Mesothelial cell of epicardium (in vitro differentiated cells): ENCODE results near the gene MSMP. TPM values are rescaled to one million over a fixed set of nuclear protein-coding genes. Genes with fewer than 3 reads are reported as not detected.

Source experiments
- DNase-seq, 2 experiments: peaks; one replicate each; pipeline ENCODE4 v3.0.0; 2021; ENCODE audit warnings: low spot score in 2 of 2; ENCODE audit not compliant: unreplicated experiment in 2 of 2
- H3K27ac Mint-ChIP-seq: 2 replicates; pipeline ENCODE4 v1.8.0; 2021; ENCODE audit warnings: mixed read lengths
- H3K27me3 Mint-ChIP-seq: 2 replicates; pipeline ENCODE4 v1.8.0; 2021; ENCODE audit warnings: low read depth, mixed read lengths
- H3K36me3 Mint-ChIP-seq: 2 replicates; pipeline ENCODE4 v1.8.0; 2021; ENCODE audit warnings: mixed read lengths
- H3K4me1 Mint-ChIP-seq: 2 replicates; pipeline ENCODE4 v1.8.0; 2021; ENCODE audit warnings: mixed read lengths
- H3K4me3 Mint-ChIP-seq: 2 replicates; pipeline ENCODE4 v1.8.0; 2021; ENCODE audit warnings: mild to moderate bottlenecking, moderate library complexity, mixed read lengths
- H3K9me3 Mint-ChIP-seq: 2 replicates; pipeline ENCODE4 v1.8.0; 2021; ENCODE audit warnings: mixed read lengths
- total RNA-seq: library from RNA; stranded (reverse); gene quantifications from 3 replicates; pipeline ENCODE4 v1.2.1, GENCODE V29; 2021
- TF ChIP-seq, protein P1 (sequence below): fragments of 200-600 bp; sonication (generic); IDR thresholded peaks from one replicate; pipeline ENCODE4 v1.5.0; 2021; ENCODE audit warnings: antibody characterized with exemption; ENCODE audit not compliant: unreplicated experiment

The MSMP gene
- total RNA-seq, 1 donor from 2014 or later, result not detected

DNA sequence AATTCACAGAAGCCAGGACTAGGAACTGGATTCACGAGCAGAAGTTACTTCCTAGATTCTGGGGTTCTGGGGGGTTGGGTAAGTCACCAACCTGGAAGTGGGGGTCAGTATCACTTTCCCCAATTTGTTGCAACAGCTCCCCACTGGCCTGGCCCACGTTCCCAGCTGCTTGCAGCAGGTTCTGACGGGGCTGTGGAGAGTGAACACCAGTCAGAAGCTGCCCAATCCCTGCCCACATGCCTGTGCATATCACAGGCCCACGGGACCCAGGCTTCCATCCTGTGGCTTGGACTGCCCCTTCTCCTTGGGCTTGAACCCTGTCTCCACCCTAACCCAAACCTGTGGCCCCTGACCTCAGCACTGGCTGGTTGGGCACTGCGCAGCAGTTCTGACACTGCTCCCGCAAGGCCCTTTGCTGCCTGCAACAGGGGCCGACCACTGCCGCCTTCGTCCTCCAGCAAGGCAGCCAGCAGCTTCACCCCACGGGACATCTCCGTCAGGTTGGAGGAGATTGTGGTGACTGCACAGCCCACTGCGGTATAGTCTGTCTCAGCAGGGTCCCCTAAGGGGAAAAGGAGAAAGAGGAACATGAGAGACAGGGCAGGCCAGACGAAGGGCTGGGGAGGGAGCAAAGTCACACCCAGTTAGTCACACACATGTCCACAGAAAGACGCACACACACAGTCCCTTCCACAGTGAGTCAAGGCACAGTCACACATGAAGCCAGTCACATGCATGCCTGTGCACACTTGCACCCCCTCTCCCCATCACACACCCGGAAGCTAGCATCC, 35.2 kb downstream of the MSMP start:
- Mint-ChIP-seq H3K36me3 (peaks cover 60% of the 10 kb centered on the region), H3K9me3 (no peaks in the 10 kb centered on the region), H3K4me1 (no peaks in the 10 kb centered on the region), H3K4me3 (no peak overlapping the region), H3K27ac (no peak overlapping the region), H3K27me3 (no peaks in the 10 kb centered on the region)
- no peak for DNase-seq
- TF ChIP-seq, protein P1, sequence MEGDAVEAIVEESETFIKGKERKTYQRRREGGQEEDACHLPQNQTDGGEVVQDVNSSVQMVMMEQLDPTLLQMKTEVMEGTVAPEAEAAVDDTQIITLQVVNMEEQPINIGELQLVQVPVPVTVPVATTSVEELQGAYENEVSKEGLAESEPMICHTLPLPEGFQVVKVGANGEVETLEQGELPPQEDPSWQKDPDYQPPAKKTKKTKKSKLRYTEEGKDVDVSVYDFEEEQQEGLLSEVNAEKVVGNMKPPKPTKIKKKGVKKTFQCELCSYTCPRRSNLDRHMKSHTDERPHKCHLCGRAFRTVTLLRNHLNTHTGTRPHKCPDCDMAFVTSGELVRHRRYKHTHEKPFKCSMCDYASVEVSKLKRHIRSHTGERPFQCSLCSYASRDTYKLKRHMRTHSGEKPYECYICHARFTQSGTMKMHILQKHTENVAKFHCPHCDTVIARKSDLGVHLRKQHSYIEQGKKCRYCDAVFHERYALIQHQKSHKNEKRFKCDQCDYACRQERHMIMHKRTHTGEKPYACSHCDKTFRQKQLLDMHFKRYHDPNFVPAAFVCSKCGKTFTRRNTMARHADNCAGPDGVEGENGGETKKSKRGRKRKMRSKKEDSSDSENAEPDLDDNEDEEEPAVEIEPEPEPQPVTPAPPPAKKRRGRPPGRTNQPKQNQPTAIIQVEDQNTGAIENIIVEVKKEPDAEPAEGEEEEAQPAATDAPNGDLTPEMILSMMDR, result no peak

DNA sequence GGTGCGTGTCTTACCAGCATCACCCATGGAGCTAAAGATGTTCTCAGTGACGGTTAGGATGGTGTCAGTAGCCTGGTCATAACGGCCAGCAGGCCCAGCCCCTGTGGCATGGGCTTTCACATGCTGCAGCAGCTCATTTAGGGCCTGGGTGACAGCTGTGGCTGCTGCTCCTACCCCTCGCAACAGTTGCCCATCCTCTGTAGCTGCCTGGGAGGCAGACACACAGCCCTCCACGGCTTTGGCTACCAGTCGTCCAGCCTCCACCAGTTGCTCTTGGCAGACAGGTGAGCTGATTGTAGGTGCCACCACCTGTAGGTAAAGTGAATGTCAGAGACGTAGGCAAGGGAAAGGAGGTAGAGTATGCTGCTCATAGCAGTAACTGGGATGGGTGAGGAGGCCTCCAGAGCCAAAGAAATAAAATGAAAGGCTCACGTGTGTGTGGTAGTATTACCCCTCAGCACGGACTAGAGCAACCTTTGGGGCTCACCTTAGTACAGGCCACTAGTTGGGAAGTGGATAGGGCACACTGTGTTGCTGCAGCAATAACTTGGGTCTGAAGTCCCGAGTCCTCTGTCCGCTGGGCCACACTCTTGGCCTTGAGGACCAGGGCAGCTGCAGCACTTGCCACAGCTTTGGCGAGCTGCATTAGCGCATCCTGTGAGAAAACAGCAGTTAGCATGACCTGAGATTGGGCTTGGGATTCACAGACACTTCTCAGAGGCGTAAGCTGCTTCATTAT, 36.8 kb downstream of the MSMP start:
- no peaks in the 10 kb centered on the region for H3K9me3 Mint-ChIP-seq
- no peak overlapping the region for H3K27ac Mint-ChIP-seq
- H3K4me1 Mint-ChIP-seq, result no peaks in the 10 kb centered on the region
- no peak for DNase-seq
- H3K4me3 Mint-ChIP-seq, result no peak overlapping the region
- TF ChIP-seq, protein P1, result no peak
- H3K27me3 Mint-ChIP-seq, result no peaks in the 10 kb centered on the region
- peaks cover 59% of the 10 kb centered on the region for H3K36me3 Mint-ChIP-seq

DNA sequence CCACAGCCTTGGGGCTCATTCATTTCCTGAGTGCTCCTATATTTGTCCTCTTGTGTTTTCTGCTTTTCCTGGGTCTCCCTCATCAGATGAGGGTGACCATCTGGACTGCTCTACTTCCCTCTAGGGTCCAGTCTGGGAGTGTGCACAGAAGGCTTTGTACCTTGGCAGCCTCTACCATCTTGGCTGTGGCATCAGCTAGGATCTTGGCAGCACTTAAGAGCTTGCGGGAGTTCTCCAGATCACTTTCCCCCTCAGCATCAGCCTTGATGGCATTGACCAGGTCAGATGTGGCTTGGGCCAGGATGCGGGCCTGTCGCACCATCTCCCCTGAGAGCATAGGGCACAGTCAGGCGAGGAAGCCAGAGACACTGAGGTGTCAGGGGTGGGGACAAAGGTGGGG, 37.8 kb downstream of the MSMP start:
- Mint-ChIP-seq H3K27me3 (no peaks in the 10 kb centered on the region), H3K9me3 (no peaks in the 10 kb centered on the region), H3K4me1 (no peaks in the 10 kb centered on the region), H3K27ac (no peak overlapping the region), H3K36me3 (peaks cover 52% of the 10 kb centered on the region), H3K4me3 (no peak overlapping the region)
- TF ChIP-seq, protein P1, result no peak
- no peak for DNase-seq

DNA sequence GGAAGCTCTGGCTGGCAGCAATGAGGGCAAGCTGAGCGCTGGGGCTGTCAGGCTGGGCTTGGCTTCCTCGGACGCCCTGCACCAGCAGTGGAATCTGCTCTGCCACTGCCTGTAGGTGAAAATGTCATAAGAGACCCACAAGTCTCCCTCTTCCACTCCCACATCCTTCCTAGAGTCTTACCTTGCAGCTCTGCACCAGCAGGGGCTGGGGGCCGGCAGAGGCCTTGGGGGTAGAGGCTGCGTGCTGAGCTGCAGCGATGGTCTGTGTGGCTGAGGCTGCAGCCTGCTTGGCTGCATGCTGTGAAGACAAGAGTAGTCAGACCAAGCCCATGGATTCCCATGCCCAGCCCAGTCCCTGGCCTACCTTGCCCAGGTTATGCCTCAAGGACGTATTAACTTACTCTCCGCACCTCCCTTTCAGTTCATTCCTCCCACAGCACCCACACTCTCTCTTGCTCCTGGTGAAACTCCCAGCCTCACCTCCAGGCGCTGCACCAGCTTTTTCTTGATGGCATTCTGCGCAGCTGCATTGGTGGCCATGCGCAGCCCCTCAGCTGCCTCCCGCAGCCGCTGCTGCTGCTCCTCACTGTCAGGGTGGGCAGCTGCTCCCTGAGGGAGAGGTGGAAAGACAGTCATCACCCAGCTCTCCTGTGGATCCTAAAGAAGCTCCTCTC, 39.4 kb downstream of the MSMP start:
- H3K27me3 Mint-ChIP-seq, result no peaks in the 10 kb centered on the region

DNA sequence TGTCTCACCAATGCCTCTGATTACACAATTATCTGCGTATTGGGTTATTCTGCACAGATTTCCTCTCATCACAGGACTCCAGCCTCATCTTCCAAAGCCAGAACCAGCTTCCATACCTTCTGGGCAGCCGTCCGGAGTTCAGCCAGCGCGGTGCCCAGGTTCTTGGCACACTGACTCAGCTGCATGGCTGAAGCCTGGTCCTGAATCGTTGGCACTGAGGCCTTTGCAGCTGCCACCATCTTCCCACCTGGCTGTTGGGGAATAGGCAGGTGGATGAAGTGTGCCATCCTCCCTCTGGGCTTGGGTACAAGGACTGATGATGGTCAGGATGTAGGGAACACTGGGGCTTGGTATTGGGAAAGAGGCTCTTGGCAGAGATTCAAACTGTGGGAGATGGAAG, 40.0 kb downstream of the MSMP start:
- no peak for DNase-seq
- TF ChIP-seq, protein P1, result no peak
- H3K4me1 Mint-ChIP-seq, result no peaks in the 10 kb centered on the region
- no peaks in the 10 kb centered on the region for H3K27me3 Mint-ChIP-seq
- peaks cover 57% of the 10 kb centered on the region for H3K36me3 Mint-ChIP-seq
- no peak overlapping the region for H3K4me3 Mint-ChIP-seq
- H3K9me3 Mint-ChIP-seq, result no peaks in the 10 kb centered on the region
- H3K27ac Mint-ChIP-seq, result no peak overlapping the region

More for the DNA sequence above, 39.4 kb downstream of the MSMP start:
- Mint-ChIP-seq H3K4me1 (no peaks in the 10 kb centered on the region), H3K36me3 (peaks cover 59% of the 10 kb centered on the region), H3K4me3 (no peak overlapping the region), H3K27ac (no peak overlapping the region), H3K9me3 (no peaks in the 10 kb centered on the region)
- DNase-seq, result no peak
- TF ChIP-seq, protein P1, result no peak
